Testis (tissue), 2 donors: Measurements from ENCODE around the gene AMOTL2.

Experiments used
- POLR2A ChIP-seq: fragments of 450-650 bp; IDR thresholded peaks from one replicate; pipeline ENCODE4 v1.6.1; 2017; ENCODE audit warnings: antibody characterized with exemption, mild to moderate bottlenecking, moderate library complexity
- TF ChIP-seq, protein P1 (sequence below), 3 experiments: fragments of 450-650 bp in 2 of 3; fragments of 200-600 bp in 1 of 3; sonication (generic) in 1 of 3; IDR thresholded peaks; one replicate each; pipeline ENCODE4 v1.5.1; 2016 to 2019; ENCODE audit warnings: antibody characterized with exemption in 3 of 3, mild to moderate bottlenecking in 2 of 3, moderate library complexity in 1 of 3

DNA sequence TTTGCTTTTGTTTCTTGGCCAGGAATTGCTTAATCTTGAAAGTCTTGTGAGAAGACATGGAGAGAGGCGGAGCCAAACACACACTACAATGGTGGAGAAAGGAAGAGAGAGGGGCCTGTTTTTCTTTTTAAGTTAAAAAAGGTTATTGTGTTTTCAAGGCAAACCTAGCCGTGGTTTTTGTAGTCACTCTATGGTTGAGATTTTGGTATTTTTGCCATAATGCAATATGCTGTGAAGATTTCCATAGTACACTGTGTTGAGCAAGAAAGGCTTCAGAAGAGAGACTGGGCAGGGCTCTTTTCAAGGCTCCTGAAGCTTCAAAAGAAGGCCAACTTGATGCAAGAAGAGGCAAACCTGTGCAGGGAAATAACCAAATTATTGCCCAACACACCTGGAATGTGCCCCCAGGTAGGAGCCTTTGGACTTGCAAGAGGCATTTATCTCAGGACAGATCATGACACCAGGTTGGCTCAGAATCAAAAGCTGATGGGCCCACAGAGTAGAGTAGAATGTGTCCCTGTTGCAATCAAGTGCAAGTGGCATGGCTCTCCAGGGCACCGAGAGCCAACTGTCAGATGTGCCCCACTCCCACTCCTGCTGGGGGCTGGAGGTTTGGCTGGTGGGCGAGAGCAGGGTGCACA is 22.1 kb downstream of the AMOTL2 start:
- TF ChIP-seq, protein P1, sequence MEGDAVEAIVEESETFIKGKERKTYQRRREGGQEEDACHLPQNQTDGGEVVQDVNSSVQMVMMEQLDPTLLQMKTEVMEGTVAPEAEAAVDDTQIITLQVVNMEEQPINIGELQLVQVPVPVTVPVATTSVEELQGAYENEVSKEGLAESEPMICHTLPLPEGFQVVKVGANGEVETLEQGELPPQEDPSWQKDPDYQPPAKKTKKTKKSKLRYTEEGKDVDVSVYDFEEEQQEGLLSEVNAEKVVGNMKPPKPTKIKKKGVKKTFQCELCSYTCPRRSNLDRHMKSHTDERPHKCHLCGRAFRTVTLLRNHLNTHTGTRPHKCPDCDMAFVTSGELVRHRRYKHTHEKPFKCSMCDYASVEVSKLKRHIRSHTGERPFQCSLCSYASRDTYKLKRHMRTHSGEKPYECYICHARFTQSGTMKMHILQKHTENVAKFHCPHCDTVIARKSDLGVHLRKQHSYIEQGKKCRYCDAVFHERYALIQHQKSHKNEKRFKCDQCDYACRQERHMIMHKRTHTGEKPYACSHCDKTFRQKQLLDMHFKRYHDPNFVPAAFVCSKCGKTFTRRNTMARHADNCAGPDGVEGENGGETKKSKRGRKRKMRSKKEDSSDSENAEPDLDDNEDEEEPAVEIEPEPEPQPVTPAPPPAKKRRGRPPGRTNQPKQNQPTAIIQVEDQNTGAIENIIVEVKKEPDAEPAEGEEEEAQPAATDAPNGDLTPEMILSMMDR (IDR thresholded peaks at IDR 0.05) = no peak
- TF ChIP-seq POLR2A = no peak
